K562 (cell line): Measurements from ENCODE around the gene AAGAB. TPM values are rescaled to one million over a fixed set of nuclear protein-coding genes. Genes with fewer than 3 reads are reported as not detected.

Experiments
- CC2D1A ChIP-seq: fragments of 450-650 bp; IDR thresholded peaks from 2 replicates; pipeline ENCODE4 v1.6.1; 2017; ENCODE audit warnings: mild to moderate bottlenecking
- FOXJ2 ChIP-seq: fragments of 200-800 bp; sonication (Bioruptor generic); IDR thresholded peaks from 2 replicates; pipeline ENCODE4 v1.6.1; 2016; ENCODE audit warnings: missing genetic modification characterization, missing compliant biosample characterization
- NFYB ChIP-seq: IDR thresholded peaks from 2 replicates; pipeline ENCODE4 v1.6.1; 2011; ENCODE audit warnings: mild to moderate bottlenecking, moderate library complexity; ENCODE audit not compliant: insufficient read length; ENCODE audit errors: extremely low read depth
- NR2C1 ChIP-seq, 2 experiments: fragments of 450-650 bp; IDR thresholded peaks; 2 replicates each; pipeline ENCODE4 v1.6.1; 2017; ENCODE audit warnings: mild to moderate bottlenecking in 2 of 2, antibody characterized with exemption in 1 of 2, inconsistent platforms in 1 of 2, missing compliant biosample characterization in 1 of 2, missing genetic modification characterization in 1 of 2
- ZNF282 ChIP-seq: sonication (generic); formaldehyde crosslinking; IDR thresholded peaks from 2 replicates; pipeline ENCODE4 v1.8.1; 2023; ENCODE audit warnings: missing genetic modification reagents
- ZNF699 ChIP-seq: fragments of 250-450 bp; sonication (Bioruptor Pico); IDR thresholded peaks from 2 replicates; pipeline ENCODE4 v1.8.0; 2021; ENCODE audit warnings: mild to moderate bottlenecking, moderate library complexity; ENCODE audit not compliant: insufficient replicate concordance
- ZNF830 ChIP-seq: fragments of 250-450 bp; sonication (Bioruptor Pico); IDR thresholded peaks from 2 replicates; pipeline ENCODE4 v1.5.0; 2021; ENCODE audit warnings: mild to moderate bottlenecking
- polyA plus RNA-seq, 8 experiments: library from polyadenylated mRNA; depleted of rRNA in 4 of 8; stranded (reverse) in 5 of 8; unstranded in 3 of 8; fragments of >200 nt; fragmentation: Nextera tagmentation in 2 of 8; fragmentation: Illumina TruSeq in 1 of 8; extraction: Ambion mirVana in 2 of 8; extraction: Trizol in 1 of 8; gene quantifications; 2 replicates each; pipeline versions ENCODE4 v1.2.1 to v1.2.3, GENCODE V29; 2011 to 2014; ENCODE audit warnings: inconsistent platforms in 1 of 8, missing spikeins in 1 of 8
- total RNA-seq, 7 experiments: library from RNA; depleted of rRNA in 6 of 7; stranded (reverse); fragments of >200 nt in 6 of 7; fragmentation: Illumina TruSeq in 2 of 7; extraction: Trizol in 2 of 7; gene quantifications; 2 replicates each; pipeline versions ENCODE4 v1.2.1 to v1.2.3, GENCODE V29; 2011 to 2021; ENCODE audit warnings: low replicate concordance in 1 of 7
- TF ChIP-seq, protein P1 (sequence below): fragments of 450-650 bp; IDR thresholded peaks from 2 replicates; pipeline ENCODE4 v1.6.1; 2016; ENCODE audit warnings: mild to moderate bottlenecking, moderate library complexity
- TF ChIP-seq, protein P2 (sequence below): sonication (generic); formaldehyde crosslinking; IDR thresholded peaks from 2 replicates; pipeline ENCODE4 v1.8.1; 2023; ENCODE audit warnings: mild to moderate bottlenecking, missing genetic modification reagents, moderate library complexity

AAGAB gene
- total and polyA plus RNA-seq, 9 of the 15 experiments (the other 6 are each of a cell fraction or from before 2014, with no cell fraction given): 17.8 to 109 (median 58.3) TPM

DNA sequence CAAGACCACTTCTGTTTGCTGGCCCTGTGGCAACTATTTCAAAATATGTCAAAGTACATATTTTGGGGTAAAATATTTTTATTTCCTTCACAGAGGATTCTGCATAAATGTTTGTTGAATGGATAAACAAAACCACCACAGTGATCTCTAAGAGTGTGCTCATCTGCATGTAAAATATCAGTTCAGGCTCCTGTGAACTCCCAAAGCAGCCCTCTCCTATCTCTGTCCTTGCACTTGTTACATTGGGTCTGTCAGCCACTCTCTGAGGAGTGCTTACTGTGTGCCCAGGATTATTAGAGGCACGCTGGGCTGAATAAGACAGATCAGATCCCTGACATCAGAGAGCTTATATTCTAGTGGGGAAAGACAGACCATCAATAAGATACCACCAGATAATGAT is 27.3 kb upstream of the AAGAB start (continued):
- TF ChIP-seq, protein P1, sequence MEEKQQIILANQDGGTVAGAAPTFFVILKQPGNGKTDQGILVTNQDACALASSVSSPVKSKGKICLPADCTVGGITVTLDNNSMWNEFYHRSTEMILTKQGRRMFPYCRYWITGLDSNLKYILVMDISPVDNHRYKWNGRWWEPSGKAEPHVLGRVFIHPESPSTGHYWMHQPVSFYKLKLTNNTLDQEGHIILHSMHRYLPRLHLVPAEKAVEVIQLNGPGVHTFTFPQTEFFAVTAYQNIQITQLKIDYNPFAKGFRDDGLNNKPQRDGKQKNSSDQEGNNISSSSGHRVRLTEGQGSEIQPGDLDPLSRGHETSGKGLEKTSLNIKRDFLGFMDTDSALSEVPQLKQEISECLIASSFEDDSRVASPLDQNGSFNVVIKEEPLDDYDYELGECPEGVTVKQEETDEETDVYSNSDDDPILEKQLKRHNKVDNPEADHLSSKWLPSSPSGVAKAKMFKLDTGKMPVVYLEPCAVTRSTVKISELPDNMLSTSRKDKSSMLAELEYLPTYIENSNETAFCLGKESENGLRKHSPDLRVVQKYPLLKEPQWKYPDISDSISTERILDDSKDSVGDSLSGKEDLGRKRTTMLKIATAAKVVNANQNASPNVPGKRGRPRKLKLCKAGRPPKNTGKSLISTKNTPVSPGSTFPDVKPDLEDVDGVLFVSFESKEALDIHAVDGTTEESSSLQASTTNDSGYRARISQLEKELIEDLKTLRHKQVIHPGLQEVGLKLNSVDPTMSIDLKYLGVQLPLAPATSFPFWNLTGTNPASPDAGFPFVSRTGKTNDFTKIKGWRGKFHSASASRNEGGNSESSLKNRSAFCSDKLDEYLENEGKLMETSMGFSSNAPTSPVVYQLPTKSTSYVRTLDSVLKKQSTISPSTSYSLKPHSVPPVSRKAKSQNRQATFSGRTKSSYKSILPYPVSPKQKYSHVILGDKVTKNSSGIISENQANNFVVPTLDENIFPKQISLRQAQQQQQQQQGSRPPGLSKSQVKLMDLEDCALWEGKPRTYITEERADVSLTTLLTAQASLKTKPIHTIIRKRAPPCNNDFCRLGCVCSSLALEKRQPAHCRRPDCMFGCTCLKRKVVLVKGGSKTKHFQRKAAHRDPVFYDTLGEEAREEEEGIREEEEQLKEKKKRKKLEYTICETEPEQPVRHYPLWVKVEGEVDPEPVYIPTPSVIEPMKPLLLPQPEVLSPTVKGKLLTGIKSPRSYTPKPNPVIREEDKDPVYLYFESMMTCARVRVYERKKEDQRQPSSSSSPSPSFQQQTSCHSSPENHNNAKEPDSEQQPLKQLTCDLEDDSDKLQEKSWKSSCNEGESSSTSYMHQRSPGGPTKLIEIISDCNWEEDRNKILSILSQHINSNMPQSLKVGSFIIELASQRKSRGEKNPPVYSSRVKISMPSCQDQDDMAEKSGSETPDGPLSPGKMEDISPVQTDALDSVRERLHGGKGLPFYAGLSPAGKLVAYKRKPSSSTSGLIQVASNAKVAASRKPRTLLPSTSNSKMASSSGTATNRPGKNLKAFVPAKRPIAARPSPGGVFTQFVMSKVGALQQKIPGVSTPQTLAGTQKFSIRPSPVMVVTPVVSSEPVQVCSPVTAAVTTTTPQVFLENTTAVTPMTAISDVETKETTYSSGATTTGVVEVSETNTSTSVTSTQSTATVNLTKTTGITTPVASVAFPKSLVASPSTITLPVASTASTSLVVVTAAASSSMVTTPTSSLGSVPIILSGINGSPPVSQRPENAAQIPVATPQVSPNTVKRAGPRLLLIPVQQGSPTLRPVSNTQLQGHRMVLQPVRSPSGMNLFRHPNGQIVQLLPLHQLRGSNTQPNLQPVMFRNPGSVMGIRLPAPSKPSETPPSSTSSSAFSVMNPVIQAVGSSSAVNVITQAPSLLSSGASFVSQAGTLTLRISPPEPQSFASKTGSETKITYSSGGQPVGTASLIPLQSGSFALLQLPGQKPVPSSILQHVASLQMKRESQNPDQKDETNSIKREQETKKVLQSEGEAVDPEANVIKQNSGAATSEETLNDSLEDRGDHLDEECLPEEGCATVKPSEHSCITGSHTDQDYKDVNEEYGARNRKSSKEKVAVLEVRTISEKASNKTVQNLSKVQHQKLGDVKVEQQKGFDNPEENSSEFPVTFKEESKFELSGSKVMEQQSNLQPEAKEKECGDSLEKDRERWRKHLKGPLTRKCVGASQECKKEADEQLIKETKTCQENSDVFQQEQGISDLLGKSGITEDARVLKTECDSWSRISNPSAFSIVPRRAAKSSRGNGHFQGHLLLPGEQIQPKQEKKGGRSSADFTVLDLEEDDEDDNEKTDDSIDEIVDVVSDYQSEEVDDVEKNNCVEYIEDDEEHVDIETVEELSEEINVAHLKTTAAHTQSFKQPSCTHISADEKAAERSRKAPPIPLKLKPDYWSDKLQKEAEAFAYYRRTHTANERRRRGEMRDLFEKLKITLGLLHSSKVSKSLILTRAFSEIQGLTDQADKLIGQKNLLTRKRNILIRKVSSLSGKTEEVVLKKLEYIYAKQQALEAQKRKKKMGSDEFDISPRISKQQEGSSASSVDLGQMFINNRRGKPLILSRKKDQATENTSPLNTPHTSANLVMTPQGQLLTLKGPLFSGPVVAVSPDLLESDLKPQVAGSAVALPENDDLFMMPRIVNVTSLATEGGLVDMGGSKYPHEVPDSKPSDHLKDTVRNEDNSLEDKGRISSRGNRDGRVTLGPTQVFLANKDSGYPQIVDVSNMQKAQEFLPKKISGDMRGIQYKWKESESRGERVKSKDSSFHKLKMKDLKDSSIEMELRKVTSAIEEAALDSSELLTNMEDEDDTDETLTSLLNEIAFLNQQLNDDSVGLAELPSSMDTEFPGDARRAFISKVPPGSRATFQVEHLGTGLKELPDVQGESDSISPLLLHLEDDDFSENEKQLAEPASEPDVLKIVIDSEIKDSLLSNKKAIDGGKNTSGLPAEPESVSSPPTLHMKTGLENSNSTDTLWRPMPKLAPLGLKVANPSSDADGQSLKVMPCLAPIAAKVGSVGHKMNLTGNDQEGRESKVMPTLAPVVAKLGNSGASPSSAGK: no peak
- TF ChIP-seq, protein P2, sequence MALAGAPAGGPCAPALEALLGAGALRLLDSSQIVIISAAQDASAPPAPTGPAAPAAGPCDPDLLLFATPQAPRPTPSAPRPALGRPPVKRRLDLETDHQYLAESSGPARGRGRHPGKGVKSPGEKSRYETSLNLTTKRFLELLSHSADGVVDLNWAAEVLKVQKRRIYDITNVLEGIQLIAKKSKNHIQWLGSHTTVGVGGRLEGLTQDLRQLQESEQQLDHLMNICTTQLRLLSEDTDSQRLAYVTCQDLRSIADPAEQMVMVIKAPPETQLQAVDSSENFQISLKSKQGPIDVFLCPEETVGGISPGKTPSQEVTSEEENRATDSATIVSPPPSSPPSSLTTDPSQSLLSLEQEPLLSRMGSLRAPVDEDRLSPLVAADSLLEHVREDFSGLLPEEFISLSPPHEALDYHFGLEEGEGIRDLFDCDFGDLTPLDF (CRISPR knock-in tag): no peak
- TF ChIP-seq NFYB (no peak), ZNF830 (CRISPR knock-in tag) (no peak), ZNF699 (CRISPR knock-in tag) (no peak), NR2C1 (IDR thresholded peaks at IDR 0.05) (no peak), NR2C1 (tag; IDR thresholded peaks at IDR 0.05) (no peak), CC2D1A (no peak), ZNF282 (no peak), FOXJ2 (tag) (no peak)
